GM19452 (cell line): Measurements from ENCODE around the gene AKAP13.
A peak's percentile ranks its signal among the peaks of the same experiment; 100 is the strongest.
"Not testable (repeated sequence)": the region's sequence is repeated elsewhere in the genome, so short reads cannot be mapped to it uniquely, and the experiment has no call there.

Experiments
- ATAC-seq: cut with Tn5 transposase; IDR thresholded peaks from one replicate; pipeline ENCODE4 v1.9.1; 2021; ENCODE audit not compliant: unreplicated experiment

The AKAP13 gene

DNA sequence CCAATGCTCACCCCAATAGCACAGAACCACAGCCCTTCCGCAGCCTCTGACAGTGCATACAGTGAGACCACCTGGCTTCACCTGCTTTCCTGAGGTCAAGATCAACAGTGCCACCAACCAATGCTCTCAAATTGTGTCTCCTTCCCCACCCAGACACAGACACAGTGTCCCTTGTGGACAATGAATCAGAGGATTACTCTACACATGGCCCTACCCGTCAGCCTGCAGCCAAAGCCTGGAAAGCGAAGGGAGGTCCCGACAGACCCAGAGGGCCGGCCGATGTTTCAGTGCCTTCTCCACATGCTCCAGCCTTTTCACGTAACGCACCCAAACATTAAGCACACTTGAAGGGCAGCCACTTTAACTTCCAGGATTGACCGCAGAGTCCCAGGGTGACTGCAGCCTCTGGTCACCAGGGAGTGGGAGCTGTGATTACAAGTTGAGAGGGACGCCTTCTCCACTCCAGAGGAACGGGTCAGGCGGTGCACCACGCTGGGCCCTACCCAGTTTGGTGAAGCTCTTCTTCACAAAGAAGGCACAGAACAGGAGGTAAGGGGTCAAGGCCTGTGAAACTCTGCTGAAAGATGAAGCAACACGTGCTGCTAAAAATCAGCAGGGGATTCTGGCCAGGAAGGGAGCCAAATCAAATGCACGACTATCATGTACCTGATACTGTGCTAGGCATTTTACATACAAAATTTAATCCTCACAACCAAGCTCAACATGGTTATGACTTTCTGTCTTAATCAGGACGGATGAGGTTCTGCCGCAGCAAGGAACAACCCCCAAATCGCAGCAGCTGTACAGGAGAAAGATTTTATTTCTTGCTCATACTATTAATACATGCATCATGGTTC, 397.1 kb downstream of the AKAP13 start:
- no peak for ATAC-seq

GRCh38 chr15:85778107-85778776, 397.8 kb downstream of the AKAP13 start:
- ATAC-seq, result no peak

DNA sequence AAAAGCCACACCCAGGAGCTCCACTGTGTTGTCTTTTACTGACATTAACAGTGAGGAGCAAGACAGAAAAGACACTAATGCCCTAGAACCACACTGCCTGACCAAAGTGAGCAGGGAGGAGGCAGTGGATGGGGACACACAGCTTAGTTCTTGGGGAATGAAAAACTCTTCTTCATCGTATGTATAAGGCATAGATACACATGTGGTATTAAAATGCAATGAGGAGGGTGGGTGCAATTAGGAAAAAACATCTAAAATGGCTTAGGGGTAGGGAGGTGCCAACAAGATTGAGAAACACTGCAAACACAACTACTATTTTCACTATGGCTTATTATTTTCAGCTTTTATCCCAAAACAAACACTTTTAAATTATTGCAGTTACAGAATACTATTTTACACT, 398.8 kb downstream of the AKAP13 start:
- no peak for ATAC-seq

GRCh38 chr15:85780225-85780985, 400.0 kb downstream of the AKAP13 start:
- ATAC-seq, result no peak

DNA sequence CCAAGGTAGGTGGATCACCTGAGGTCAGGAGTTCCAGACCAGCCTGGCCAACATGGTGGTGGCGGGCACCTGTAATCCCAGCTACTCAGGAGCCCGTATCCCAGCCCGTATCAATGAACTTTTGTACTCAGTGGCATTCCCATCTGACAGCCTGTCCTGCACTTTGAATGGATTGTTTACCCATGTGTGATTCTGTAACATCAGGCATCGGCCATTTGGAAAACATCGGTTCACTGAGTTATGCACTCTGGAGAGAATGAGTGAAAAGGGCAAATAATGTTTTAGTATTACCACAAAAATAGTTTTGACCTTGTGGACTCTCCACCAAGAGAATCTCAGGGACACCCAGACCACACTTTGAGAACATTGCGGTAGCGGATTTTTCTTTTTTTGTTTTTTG, 400.7 kb downstream of the AKAP13 start:
- no peak for ATAC-seq

GRCh38 chr15:85782064-85782463, 401.7 kb downstream of the AKAP13 start:
- ATAC-seq, result no peak

DNA sequence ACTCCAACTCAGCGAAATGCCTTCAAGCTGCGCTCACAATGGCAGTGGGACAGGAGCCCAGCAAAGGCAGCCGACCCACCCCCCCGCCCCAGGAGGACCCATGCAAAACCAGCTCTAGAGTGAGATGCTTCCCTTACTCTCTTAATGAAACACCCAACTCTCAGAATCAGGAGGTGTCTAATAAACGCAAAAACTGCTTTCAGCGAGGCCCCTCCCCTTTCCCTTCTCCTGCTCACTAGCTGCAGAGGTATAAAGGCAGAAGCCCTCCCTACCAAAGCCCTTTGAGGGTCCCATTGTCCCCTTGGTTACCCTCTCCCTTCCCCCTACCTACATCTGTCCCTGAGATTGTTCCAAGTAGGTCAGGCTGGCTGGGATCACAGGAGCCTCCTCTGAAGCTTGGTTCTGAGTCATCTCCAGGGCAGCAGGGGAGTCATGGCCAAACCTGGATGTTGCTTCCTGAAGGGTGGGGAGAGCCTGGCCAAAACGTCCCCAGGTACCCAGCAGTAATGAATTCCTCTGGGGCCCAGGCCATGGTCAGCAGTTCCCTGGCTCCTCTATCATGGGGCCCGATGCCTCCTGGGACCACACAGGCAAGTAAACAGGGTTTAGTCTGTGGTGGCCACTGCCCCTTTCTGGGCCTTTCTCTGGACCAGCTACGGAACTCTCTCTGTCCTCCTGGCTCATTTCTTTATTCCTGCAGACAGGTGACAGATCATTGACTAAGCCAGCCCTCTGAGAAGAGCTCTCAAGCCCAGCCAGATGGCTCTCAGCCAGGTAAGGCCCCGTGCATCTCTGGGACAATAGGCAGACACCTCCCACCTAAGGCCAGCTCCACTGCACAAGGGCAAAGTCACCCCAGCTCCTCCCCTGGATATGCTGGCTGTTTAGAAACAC, 405.7 kb downstream of the AKAP13 start:
- no peak for ATAC-seq

DNA sequence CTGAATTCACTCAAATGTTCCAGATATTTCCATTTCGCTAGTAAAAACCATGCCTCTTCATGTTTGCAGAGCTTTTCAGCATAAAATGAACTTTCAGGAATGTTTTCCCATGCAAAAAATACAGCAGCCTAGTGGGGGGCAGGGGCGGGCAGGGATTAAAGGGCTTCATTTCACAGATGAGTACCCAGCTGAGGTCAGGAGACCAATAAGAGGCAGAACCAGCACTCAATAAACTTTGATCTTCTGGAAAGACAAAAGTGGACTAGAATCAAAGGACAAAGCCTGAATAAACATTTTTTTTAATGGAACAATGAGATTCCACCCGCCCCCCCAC, 406.3 kb downstream of the AKAP13 start:
- no peak for ATAC-seq

- no peak for ATAC-seq
Observed at GRCh38 chr15:85788771-85789495, 408.5 kb downstream of the AKAP13 start.

GRCh38 chr15:85789496-85789875, 409.1 kb downstream of the AKAP13 start:
- ATAC-seq, result no peak

- no peak for ATAC-seq
Observed at GRCh38 chr15:85792102-85792731, 411.8 kb downstream of the AKAP13 start.

GRCh38 chr15:85792912-85793590, 412.6 kb downstream of the AKAP13 start:
- ATAC-seq, result no peak

DNA sequence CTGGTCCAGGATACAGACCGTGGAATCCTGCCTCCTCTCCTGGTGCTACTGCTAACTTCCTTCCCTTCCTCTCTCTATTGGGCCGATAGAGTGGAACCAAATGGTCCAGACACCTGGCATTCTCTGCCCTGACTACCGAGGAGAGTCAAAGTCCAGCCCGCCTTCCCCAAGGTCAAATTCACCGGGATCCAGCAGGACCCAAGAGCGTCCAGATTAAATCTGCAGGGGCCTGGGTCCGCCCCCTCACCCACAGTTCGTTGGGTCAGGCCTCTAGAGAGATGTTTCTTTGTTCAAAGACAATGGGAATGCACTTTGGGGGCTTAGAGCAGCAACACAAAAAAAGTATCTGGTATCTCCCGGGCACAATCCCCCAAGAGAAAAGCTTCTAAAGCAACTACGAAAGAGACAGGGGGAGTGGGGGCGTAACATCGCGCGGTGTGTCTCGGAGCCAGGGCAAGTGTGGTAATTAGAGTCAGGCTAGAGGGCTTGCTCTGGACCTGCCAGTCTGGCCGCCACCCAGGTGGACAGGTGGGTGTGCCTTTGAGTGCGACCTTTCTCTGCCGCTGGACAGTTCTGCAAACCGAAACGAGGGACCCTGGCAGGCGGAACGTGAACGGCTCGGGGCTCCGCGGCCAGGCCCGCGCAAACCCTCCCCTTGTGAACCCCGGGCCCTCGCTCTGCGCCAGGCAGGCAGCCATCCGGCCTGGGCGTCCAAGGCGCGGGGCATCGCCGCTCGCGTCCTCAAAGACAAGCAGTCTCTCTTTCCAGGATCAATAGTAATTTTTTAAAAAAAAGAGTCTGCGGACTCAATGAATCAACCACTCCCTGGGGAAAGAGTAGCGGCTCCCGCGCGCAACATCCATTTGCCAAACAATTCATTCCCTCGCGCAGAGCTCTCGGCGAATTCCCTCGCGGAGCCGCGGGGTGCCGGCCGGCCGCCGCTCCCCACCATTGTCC, 413.5 kb downstream of the AKAP13 start:
- ATAC-seq, result peak; percentile 46

- peak; percentile 97 for ATAC-seq
Observed at GRCh38 chr15:85794598-85795336, 414.4 kb downstream of the AKAP13 start, which contains the start of gene KLHL25. TSS of gene KLHL25 (minus strand) at chr15:85794925. CDS start at chr15:85769810, 25,115 bp downstream.

DNA sequence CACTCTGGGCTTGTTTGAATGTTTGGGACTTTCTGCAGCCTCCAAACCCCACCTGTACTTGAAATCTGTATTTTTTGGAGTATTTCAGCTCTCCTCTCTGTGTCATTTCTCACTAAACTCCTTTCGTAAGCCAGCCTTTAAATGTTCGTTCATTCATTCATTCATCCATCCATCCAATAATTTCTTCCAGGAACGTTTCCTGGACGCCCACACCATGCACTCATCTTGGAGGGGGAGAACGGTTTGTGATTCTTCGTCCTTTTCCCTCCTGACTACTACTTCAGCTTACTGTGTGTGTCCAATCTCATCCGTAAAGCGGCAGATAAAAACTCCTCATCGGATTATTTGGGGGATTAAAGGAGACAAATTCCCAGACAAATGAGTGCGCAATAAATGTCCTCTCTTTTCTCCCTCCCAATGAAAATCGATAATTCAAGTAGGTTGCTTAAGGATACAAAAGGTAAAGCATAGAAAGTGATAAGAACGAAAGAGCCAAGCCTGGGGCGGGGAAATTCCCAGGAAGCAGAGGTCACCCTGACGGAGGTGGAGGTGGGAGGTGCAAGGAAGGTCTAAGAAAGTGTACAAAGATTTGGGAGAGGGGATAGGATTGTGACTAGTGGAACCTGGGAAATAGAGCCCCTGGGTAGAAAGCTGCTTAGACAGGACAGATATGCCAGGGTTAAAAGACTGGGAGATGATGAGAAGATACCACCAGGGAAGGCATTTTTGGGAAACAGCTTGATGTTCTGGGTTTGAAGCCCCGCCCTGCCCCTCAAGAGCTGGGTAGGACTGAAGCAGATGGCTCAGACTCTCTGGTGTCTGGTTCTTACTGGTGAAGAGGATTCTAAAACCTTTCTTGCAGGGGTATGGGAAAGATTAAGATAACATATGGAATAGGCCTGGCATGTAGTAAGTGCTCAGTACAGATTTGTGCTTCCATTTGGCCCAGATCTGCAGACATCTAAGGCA, 415.2 kb downstream of the AKAP13 start:
- ATAC-seq, result no peak

- ATAC-seq, result not testable (repeated sequence)
Observed at GRCh38 chr15:85796371-85796770, 416.0 kb downstream of the AKAP13 start.
